HG02938 (cell line): ENCODE data around the gene SLC4A5.

Experiments
- ATAC-seq: cut with Tn5 transposase; IDR thresholded peaks from one replicate; pipeline ENCODE4 v1.9.1; 2021; ENCODE audit warnings: mild to moderate bottlenecking, moderate library complexity; ENCODE audit not compliant: unreplicated experiment

The SLC4A5 gene

GRCh38 chr2:74316627-74317295, 26.5 kb downstream of the SLC4A5 start:
- ATAC-seq = no peak

- no peak for ATAC-seq
Observed at GRCh38 chr2:74314107-74314506, 29.1 kb downstream of the SLC4A5 start.

GRCh38 chr2:74313497-74313896, 29.7 kb downstream of the SLC4A5 start:
- no peak for ATAC-seq

- no peak for ATAC-seq
Observed at GRCh38 chr2:74312913-74313312, 30.3 kb downstream of the SLC4A5 start.

GRCh38 chr2:74307720-74308119, 35.5 kb downstream of the SLC4A5 start:
- ATAC-seq = no peak

- ATAC-seq = no peak
Observed at GRCh38 chr2:74304332-74305148, 38.7 kb downstream of the SLC4A5 start.

GRCh38 chr2:74302865-74303264, 40.4 kb downstream of the SLC4A5 start:
- no peak for ATAC-seq

- ATAC-seq = no peak
Observed at GRCh38 chr2:74301262-74301661, 42.0 kb downstream of the SLC4A5 start.

GRCh38 chr2:74300506-74300905, 42.7 kb downstream of the SLC4A5 start:
- ATAC-seq = no peak

- no peak for ATAC-seq
Observed at GRCh38 chr2:74297950-74298349, 45.3 kb downstream of the SLC4A5 start.

GRCh38 chr2:74297391-74297790, 45.8 kb downstream of the SLC4A5 start:
- ATAC-seq = no peak

GRCh38 chr2:74293191-74293991, 49.8 kb downstream of the SLC4A5 start:
- ATAC-seq = no peak

- ATAC-seq = no peak
Observed at GRCh38 chr2:74292751-74293150, 50.5 kb downstream of the SLC4A5 start.

GRCh38 chr2:74291886-74292621, 51.2 kb downstream of the SLC4A5 start:
- no peak for ATAC-seq

- ATAC-seq = no peak
Observed at GRCh38 chr2:74291218-74291544, 52.0 kb downstream of the SLC4A5 start.

- no peak for ATAC-seq
Observed at GRCh38 chr2:74290466-74291217, 52.6 kb downstream of the SLC4A5 start.

GRCh38 chr2:74290066-74290465, 53.1 kb downstream of the SLC4A5 start:
- no peak for ATAC-seq

- no peak for ATAC-seq
Observed at GRCh38 chr2:74286725-74287124, 56.5 kb downstream of the SLC4A5 start.

GRCh38 chr2:74281141-74281975, 61.9 kb downstream of the SLC4A5 start:
- ATAC-seq = no peak
